G401 (cell line): ENCODE results near the gene GYPE. TPM values are rescaled to one million over a fixed set of nuclear protein-coding genes. Genes with fewer than 3 reads are reported as not detected.
"Not testable (repeated sequence)": the region's sequence is repeated elsewhere in the genome, so short reads cannot be mapped to it uniquely, and the experiment has no call there.

ENCODE experiments used
- DNase-seq: peaks from one replicate; pipeline ENCODE4 v3.0.0-alpha.2; 2015; ENCODE audit warnings: low spot score
- in situ Hi-C: cut with HindIII; loops from 2 replicates; pipeline ENCODE4 v1.10.0; 2016; ENCODE audit warnings: low sequenced_read_pairs, mixed read lengths
- total RNA-seq: library from RNA; depleted of rRNA; stranded (reverse); fragments of >200 nt; shearing (Covaris generic); gene quantifications from 2 replicates; pipeline ENCODE4 v1.2.3, GENCODE V29; 2014

The GYPE gene
- total RNA-seq, 1 experiment from 2014 or later = not detected

- in situ Hi-C loops, DNase-seq: not testable (repeated sequence)
Observed at GRCh38 chr4:143879561-143879960, 25.8 kb downstream of the GYPE start.

- in situ Hi-C loops, DNase-seq: not testable (repeated sequence)
Observed at GRCh38 chr4:143875357-143875756, 30.0 kb downstream of the GYPE start.

- in situ Hi-C loops, DNase-seq: not testable (repeated sequence)
Observed at GRCh38 chr4:143870523-143871268, 34.7 kb downstream of the GYPE start.

GRCh38 chr4:143869925-143870324 is 35.4 kb downstream of the GYPE start:
- in situ Hi-C loops, DNase-seq: not testable (repeated sequence)

GRCh38 chr4:143862716-143863115 is 42.6 kb downstream of the GYPE start:
- DNase-seq, in situ Hi-C loops: not testable (repeated sequence)

- no peak for DNase-seq
- in situ Hi-C loops = no loop called here
Observed at GRCh38 chr4:143858456-143858855, 46.9 kb downstream of the GYPE start.

GRCh38 chr4:143857391-143858336 is 47.7 kb downstream of the GYPE start:
- DNase-seq, in situ Hi-C loops: not testable (repeated sequence)

GRCh38 chr4:143856017-143856557 is 49.3 kb downstream of the GYPE start:
- in situ Hi-C loops, DNase-seq: not testable (repeated sequence)

GRCh38 chr4:143854645-143855044 is 50.7 kb downstream of the GYPE start:
- DNase-seq, in situ Hi-C loops: not testable (repeated sequence)

GRCh38 chr4:143849296-143849695 is 56.1 kb downstream of the GYPE start:
- DNase-seq, in situ Hi-C loops: not testable (repeated sequence)

GRCh38 chr4:143843506-143843832 is 61.9 kb downstream of the GYPE start:
- in situ Hi-C loops, DNase-seq: not testable (repeated sequence)

- DNase-seq, in situ Hi-C loops: not testable (repeated sequence)
Observed at GRCh38 chr4:143842624-143843505, 62.5 kb downstream of the GYPE start.

GRCh38 chr4:143839413-143839812 is 65.9 kb downstream of the GYPE start:
- DNase-seq, in situ Hi-C loops: not testable (repeated sequence)

- in situ Hi-C loops, DNase-seq: not testable (repeated sequence)
Observed at GRCh38 chr4:143834196-143834595, 71.2 kb downstream of the GYPE start.

GRCh38 chr4:143833676-143834075 is 71.7 kb downstream of the GYPE start:
- DNase-seq, in situ Hi-C loops: not testable (repeated sequence)

GRCh38 chr4:143830576-143830975 is 74.8 kb downstream of the GYPE start:
- DNase-seq, in situ Hi-C loops: not testable (repeated sequence)

GRCh38 chr4:143829239-143829620 is 76.1 kb downstream of the GYPE start:
- in situ Hi-C loops = not testable (repeated sequence)

More at GRCh38 chr4:143829239-143829620, 76.1 kb downstream of the GYPE start:
- not testable (repeated sequence) for DNase-seq
